ENCODE measurements around the gene LAMC3.

- no peak for TF ChIP-seq CTCF (IDR thresholded peaks at IDR 0.05)
- TF ChIP-seq ZFX (IDR thresholded peaks at IDR 0.05; ENCODE audit: borderline replicate concordance): no peak
Observed at GRCh38 chr9:131035548-131035947, 26.6 kb downstream of the LAMC3 start.
